Esophagus mucosa (tissue), 1 donor: ENCODE data around the gene MEGF8. TPM values are rescaled to one million over a fixed set of nuclear protein-coding genes. Genes with fewer than 3 reads are reported as not detected.

Source experiments
- ATAC-seq: fragments of 200-7000 bp; cut with Tn5 transposase; one replicate; pipeline ENCODE4 v1.9.1; 2020
- total RNA-seq: library from RNA; stranded (reverse); gene quantifications from one replicate; pipeline ENCODE4 v1.2.4, GENCODE V29; 2023
- donor health status: DM: yes; HTN: yes; CAD: no.

Gene MEGF8
- total RNA-seq, 1 donor from 2014 or later = 8.1 TPM

- no peak for ATAC-seq
These were observed 66.7 kb downstream of the MEGF8 start for GRCh38 chr19:42392165-42392564.

- ATAC-seq = no peak
These were observed 69.3 kb downstream of the MEGF8 start for GRCh38 chr19:42394751-42395150.

DNA sequence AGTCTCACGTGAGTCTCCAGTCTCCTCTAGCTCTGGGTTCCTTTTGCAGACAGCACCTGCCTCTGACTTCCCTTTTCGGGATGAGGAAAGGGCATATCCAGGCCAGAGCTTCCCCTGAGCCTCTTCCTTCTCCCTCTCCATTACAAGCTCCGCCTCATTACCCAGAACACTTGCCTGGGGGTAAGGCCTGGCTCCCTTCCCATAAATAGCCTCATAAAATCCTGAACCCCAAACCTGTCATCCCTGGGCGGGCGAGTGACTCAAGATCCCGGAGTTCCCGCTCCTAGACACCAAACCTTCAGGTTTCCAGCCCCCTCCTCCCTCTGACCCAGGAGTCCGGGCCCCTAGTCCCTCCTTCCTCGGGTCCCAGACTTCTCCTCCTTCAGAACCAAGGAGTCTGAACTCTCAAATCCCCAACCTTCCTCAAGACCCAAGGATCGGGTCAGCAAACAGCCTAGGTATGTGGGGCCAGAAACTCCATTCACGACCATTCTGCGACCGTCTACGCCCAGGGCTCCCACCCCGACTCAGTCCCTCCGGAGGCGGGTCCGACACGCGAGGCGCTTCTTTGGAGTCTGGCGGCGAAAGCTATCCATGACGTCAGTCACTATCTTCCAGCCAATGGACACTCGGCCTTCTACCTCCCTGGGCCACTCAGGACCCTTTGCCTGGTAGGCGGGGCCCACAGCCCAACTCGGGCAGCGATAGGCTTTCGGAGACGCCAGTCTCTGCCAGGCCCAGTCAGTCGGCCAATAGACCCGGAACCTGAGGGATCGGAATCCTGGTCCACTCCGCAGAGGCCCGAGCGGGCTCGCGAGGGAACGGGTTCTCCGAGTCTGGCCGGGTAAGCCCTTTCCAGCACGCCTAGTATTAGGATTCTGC is 71.2 kb downstream of the MEGF8 start:
- peak; percentile 91 for ATAC-seq

DNA sequence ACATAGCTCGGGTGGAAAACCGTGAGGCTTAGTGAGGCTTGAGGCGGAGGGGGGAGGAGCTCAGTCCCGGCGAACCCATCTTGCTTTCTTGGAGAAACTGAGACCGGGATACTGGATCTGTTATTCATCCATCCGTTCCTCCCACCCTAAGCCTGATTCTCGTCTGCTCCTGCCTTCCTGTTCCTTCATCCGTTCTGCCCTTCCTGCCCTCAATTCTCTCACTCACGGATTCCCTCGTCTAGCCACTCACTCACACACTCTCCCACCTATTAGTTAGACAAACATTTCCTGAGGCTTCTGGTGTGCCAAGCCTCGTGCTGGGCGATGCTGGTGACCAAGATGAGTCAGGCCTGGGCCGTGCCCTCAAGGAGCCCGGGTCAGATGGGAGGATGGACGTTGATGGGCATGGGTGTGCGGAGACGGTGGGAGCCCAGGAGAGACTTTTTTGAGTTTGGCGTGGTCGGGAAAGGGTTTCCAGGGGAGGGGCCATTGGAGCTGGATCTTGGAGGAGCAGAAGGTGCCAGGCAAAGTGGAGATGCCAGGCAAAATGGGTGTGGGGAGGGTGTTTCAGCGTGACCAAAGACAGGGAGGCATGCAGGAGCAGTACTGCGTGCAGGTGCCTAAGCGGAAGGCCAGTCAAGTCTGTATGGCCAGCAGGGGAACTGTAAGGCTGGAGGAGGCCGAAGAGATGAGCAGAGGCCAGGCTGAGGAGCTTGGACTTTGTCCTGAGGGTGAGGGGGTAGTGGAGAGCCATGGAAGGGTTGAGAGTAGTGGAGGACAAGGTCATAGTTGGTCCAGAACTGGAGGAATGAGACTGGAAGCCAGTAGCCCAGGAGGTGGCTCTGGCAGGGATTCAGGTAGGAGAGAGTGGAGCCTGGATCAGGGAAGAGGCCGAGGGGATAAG is 72.1 kb downstream of the MEGF8 start:
- ATAC-seq = peak; percentile 12

- no peak for ATAC-seq
These were observed 75.0 kb downstream of the MEGF8 start for GRCh38 chr19:42400404-42400803.

DNA sequence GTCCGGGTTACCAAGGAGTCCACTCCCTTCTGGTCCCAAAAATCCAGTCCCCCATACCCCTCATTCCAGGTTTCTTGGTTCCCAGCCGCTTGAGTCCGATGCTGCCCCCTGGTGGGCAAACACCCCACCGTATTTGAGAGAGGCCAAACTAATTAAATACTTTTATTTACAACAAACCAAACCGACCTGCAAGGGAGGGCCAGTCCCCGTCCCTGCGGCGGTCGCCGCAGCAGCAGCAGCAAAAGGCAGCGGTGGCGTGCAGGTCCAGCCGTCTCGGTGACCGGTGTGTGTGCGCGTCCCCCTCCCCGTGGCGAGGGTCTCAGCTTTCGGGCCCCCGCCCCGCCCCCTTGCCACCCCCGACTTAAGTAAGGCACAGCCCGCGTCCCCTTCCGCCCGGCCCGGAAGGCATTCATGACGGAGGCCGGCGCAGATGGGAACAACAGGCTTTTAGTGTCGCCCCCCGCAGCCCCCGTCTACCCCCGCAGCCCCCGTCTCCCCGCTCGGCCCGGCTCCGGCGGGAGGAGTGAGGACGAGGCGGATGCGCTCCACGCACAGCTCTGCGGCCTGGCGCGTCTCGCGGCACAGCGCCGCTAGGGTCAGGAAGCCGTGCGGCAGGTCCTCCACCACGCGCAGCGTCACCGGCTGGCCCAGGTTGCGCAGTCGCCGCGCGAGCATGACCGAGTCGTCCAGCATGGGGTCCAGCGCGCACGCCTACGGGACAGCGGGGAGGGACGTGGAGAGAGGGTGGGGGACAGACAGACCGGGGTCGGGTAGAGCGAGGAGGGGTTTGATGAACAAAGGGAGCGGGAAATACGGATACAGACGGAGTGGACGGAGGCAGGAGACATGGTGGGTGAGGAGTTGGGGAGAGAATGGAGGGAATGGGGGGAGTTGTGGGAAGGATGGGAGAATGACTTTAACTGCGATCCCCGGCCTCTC is 76.2 kb downstream of the MEGF8 start:
- ATAC-seq = peak; percentile 45

DNA sequence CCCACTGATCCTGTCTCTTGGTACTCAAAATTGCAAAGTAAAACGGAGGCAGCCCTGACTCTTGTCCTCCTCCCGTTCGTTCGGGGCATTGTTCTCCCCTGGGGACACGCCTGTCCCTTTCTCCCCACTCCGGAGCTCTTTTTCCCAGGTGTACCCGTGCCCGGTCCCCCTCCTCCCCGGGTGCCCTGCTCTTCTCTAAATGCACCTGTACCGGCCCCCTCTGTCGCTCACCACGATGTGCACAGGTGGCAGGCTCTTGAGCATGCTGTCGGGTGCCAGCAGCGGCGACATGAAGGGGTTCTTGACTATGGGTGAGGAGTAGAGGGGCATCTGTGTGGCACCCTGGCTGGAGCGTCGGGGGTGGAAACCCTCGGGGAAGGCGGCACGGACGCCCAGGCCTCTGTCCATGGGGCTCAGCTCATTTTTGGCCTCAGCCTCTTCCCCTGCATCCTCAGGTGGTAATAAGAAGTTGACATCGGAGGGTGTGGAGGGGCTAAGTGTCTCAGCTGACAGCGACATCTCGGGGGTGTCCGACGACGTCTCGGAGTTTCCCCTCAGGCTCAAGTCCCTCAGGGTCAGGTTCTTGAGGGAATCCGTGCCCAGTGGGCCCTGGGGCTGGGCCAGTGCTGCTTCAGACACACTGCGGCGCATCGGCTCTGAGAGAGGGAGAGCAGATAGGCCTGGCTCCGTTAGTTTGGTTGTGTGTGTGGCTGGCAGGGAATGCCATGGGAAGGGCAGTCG is 77.1 kb downstream of the MEGF8 start:
- ATAC-seq = no peak

DNA sequence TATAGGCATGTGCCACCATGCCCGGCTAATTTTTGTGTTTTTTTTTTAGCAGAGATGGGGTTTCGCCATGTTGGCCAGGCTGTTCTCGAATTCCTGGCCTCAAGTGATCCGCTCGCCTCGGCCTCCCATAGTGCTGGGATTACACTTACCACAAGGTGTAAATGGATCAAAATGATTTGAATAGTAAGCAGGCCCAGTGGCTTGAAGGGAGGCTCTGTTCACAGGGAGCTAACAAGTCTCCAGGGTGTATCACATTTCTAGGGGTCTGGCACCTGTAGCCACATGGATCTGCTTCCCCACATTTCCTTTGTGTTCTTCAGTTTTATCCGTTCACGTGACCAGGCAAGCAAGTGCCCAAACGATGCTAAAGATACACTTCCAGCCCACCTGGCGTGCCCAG is 78.2 kb downstream of the MEGF8 start:
- no peak for ATAC-seq

DNA sequence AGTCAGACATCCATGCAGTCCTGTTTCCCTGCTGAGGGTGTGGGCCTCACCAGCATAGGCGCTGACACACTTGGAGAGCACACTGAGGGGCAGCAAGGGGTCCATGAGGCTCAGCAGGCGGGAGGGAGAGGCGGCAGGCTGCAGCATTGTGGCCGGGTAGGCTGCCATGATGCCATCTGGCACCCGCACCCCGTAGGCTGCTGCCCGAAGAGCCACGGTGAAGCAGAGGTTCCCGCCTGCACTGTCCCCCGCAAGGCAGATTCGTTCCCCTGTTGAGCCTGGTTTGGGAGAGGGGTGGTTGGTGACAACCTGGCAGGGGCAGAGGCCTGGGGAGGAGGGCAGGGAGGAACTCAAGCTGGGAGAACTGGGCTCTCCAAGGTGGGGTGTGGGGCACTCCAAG is 80.7 kb downstream of the MEGF8 start:
- no peak for ATAC-seq

DNA sequence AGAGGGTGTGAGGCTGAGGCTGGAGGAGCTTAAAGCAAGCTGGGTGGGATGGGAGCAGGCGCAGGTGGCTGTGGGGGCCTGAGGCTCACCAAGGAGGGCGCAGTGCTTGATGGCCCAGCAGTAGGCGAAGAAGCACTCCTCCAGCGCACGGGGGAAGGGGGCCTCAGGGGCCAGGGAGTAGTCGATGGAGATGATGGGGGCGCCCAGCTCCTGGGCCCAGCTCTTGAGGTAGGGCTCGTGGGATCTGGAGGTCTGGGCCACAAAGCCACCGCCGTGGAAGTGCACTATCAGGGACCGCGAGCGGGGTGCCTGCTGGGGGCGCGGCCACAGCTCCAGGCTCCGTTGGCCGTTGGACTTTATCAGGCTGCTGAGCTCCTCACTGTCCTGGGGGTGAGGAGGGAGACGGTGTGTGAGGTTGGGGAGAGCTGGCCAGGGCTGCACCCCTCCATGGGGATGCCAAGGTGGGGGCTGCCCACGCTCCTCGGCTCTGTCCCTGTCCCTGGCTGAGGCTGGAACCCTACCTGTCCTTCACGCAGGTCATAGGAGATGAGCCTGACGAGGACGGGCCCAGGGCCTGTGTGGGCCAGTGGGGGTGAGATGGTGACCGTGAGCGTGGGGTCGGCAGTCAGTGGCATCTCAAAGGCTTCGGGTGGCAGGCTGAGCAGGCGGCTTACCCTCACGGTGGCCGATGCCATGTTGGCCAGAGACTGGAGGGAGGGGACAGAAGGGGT is 81.8 kb downstream of the MEGF8 start:
- no peak for ATAC-seq

DNA sequence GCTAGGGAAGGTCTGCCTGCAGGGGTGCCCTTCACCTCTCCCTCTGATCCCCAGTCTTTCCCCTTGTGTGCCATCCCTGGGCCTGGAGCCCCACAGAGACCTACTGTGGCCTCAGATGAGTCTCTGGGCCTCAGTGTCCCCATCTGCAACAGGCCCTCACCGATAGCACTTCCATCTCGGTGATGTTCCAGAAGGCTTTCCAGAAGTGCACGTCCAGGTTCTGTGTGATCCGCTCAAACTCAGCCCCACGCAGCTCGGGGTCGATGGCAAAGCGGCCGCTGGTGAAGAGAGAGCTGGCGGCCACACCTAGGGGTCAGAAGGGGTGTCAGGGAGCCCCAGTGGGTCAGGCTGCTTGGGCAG is 82.4 kb downstream of the MEGF8 start:
- ATAC-seq = no peak

GRCh38 chr19:42409477-42409876 is 84.0 kb downstream of the MEGF8 start:
- peak; percentile 44 for ATAC-seq

GRCh38 chr19:42410371-42410770 is 84.9 kb downstream of the MEGF8 start:
- no peak for ATAC-seq

- no peak for ATAC-seq
These were observed 86.2 kb downstream of the MEGF8 start for GRCh38 chr19:42411581-42412178.

DNA sequence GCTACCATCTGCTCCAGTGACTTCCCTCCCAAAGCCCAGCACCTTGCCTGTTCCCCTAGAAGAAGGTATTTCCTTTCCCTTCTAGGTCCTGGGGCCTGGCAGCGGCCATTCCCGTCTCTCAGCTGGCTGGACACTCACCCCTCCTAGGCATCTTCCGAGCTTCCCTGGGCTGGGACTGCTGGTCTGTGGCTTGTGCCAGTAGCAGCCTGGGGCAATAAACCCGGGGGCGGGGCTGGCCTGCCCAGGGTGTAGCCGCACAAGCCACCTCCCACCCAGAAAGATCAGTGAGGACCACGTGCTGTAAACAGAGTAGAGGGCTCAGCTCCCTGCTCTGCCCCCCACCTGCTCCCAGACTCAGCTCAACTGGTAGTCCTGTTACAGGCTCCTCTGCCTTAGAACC is 86.8 kb downstream of the MEGF8 start:
- ATAC-seq = peak; percentile 10

DNA sequence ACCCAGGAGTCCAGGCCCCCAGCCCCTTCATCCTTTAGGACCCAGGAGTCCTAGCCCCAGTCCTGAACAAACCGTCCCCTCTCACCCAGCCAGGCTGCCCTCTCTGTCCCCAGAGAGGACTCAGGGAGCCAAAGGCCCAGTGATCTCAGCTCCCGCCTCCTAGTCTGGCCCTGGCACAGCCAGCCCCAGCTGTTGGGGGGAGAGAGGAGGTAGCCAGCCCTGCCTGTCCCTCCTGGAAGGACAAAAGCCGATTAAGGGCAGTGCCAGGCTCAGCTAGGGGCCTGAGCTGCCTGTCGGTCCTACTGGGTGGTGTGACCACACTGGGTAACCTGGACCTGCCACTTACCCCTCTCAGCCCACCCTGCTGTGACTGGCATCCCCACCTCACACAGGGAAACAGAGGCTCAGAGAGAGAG is 87.2 kb downstream of the MEGF8 start:
- ATAC-seq = no peak

GRCh38 chr19:42419309-42419708 is 93.9 kb downstream of the MEGF8 start:
- no peak for ATAC-seq

GRCh38 chr19:42420055-42420544 is 94.7 kb downstream of the MEGF8 start:
- peak; percentile 57 for ATAC-seq

DNA sequence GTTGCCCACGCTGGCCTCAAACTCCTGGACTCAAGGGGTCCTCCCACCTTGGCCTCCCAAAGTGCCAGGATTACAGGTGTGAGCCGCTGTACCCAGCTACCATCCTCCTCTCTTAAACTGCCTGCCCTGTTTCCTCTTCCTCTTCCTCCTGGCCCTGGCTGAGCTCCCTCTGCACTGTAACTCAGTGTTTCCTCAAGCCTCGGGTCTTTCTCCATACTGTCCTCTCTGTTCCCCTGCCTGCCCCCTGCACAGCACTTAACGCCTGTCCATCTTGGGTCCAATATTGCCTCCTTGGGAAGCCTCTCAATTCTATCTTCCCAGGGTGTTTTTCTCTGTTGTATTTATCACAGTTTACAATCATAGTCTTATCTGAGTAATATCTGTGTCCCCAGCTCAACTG is 95.7 kb downstream of the MEGF8 start:
- no peak for ATAC-seq

DNA sequence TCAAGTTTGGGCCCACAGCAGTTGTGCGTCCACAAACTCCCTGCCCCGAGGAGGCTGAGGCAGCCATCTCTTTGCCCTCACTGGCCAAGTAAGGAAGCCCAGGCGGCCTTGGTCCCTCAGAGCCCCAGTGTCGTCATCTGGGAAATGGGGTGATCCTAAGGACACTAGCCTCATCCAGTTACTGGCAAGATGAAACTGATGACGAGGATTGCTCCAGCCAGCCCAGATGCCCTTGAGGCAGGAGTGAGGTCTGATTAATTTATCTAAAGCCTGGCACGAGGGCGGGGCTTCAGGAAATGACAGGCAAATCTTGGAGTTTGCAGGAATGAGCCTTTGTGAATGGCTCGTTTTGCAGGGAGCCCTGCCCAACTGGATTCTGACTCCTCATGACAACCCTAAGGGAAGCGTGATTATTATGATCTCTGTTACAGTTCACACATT is 96.2 kb downstream of the MEGF8 start:
- peak; percentile 66 for ATAC-seq
